Activated CD4-positive, alpha-beta T cell treated with anti-CD3 and anti-CD28 coated beads for 4 hours (primary cell): ENCODE data around the gene SLC29A2.

ENCODE experiments used
- DNase-seq, 2 donors: peaks; one replicate each; pipeline ENCODE4 v3.0.0-alpha.2; 2020

Gene SLC29A2

GRCh38 chr11:66346476-66347424 is 24.8 kb downstream of the SLC29A2 start:
- DNase-seq: no peak

GRCh38 chr11:66345316-66345649 is 26.3 kb downstream of the SLC29A2 start:
- no peak for DNase-seq

GRCh38 chr11:66344550-66345315 is 26.8 kb downstream of the SLC29A2 start, which contains the start of gene BRMS1:
TSS of gene BRMS1 (minus strand) at chr11:66345104. CDS start at chr11:66342234, 2,870 bp downstream.
- peak; percentile 93 to 97 for DNase-seq

GRCh38 chr11:66343176-66343575 is 28.4 kb downstream of the SLC29A2 start:
- no peak for DNase-seq

GRCh38 chr11:66341502-66342126 is 29.9 kb downstream of the SLC29A2 start:
- no peak for DNase-seq

GRCh38 chr11:66340596-66341501 is 30.7 kb downstream of the SLC29A2 start:
- DNase-seq: no peak

GRCh38 chr11:66339686-66340483 is 31.7 kb downstream of the SLC29A2 start:
- DNase-seq: no peak

- DNase-seq: no peak
Observed at GRCh38 chr11:66339162-66339675, 32.3 kb downstream of the SLC29A2 start.

GRCh38 chr11:66338276-66339161 is 33.0 kb downstream of the SLC29A2 start:
- no peak for DNase-seq

GRCh38 chr11:66337103-66337899 is 34.3 kb downstream of the SLC29A2 start:
- DNase-seq: no peak

- DNase-seq: peak in 1 of 2 donors; percentile 57
Observed at GRCh38 chr11:66336234-66337102, 35.1 kb downstream of the SLC29A2 start, which contains the start of gene RIN1. TSS of gene RIN1 (minus strand) at chr11:66336434. CDS start at chr11:66336402, 32 bp downstream.

GRCh38 chr11:66335531-66336233 is 35.9 kb downstream of the SLC29A2 start:
- DNase-seq: no peak

GRCh38 chr11:66334605-66335442 is 36.7 kb downstream of the SLC29A2 start:
- DNase-seq: no peak

- no peak for DNase-seq
Observed at GRCh38 chr11:66333896-66334604, 37.5 kb downstream of the SLC29A2 start.

- no peak for DNase-seq
Observed at GRCh38 chr11:66333220-66333877, 38.2 kb downstream of the SLC29A2 start.
